Brain microvascular endothelial cell (primary cell): Measurements from ENCODE around the gene DAD1.

ENCODE experiments used
- DNase-seq: peaks from one replicate; pipeline ENCODE4 v3.0.0-alpha.2; 2020
- H3K27ac ChIP-seq: fragments of 250-450 bp; sonication (Bioruptor Pico); 2 replicates; pipeline ENCODE4 v1.5.1; 2020; ENCODE audit warnings: mild to moderate bottlenecking, moderate library complexity
- H3K27me3 ChIP-seq: fragments of 250-450 bp; sonication (Bioruptor Pico); replicated peaks from 2 replicates; pipeline ENCODE4 v1.5.1; 2020; ENCODE audit warnings: mild to moderate bottlenecking
- H3K36me3 ChIP-seq: fragments of 250-450 bp; sonication (Bioruptor Pico); replicated peaks from 2 replicates; pipeline ENCODE4 v1.5.1; 2020; ENCODE audit warnings: mild to moderate bottlenecking
- H3K4me3 ChIP-seq: 2 replicates; pipeline ENCODE4 v1.5.1; 2011; ENCODE audit warnings: low read depth, mild to moderate bottlenecking, control low read depth, low read length, moderate library complexity
- CTCF ChIP-seq: IDR thresholded peaks from 2 replicates; pipeline ENCODE4 v1.5.1; 2011; ENCODE audit warnings: low read depth, mild to moderate bottlenecking, moderate library complexity, low read length, control low read depth, inconsistent platforms; ENCODE audit errors: missing control alignments
- in situ Hi-C: cut with HindIII; loops from 2 replicates; pipeline ENCODE4 v1.10.0; 2017; ENCODE audit warnings: low sequenced_read_pairs, low pct_ligation_motif_present

The DAD1 gene

GRCh38 chr14:22530127-22530526 lies 58.9 kb downstream of the DAD1 start:
- Histone ChIP-seq H3K36me3 (no peaks in the 10 kb centered on the region), H3K27me3 (no peaks in the 10 kb centered on the region), H3K4me3 (no peak overlapping the region), H3K27ac (no peak overlapping the region)
- DNase-seq, result no peak
- in situ Hi-C loops, result no loop called here
- TF ChIP-seq CTCF, result no peak

- TF ChIP-seq CTCF, result no peak
- no peaks in the 10 kb centered on the region for H3K27me3 ChIP-seq
- DNase-seq, result no peak
- no peak overlapping the region for H3K27ac ChIP-seq
- no peak overlapping the region for H3K4me3 ChIP-seq
- in situ Hi-C loops, result no loop called here
- H3K36me3 ChIP-seq, result no peaks in the 10 kb centered on the region
Measured at GRCh38 chr14:22526744-22527143, 62.3 kb downstream of the DAD1 start.

GRCh38 chr14:22526218-22526617 lies 62.8 kb downstream of the DAD1 start:
- Histone ChIP-seq H3K4me3 (no peak overlapping the region), H3K36me3 (no peaks in the 10 kb centered on the region), H3K27me3 (no peaks in the 10 kb centered on the region), H3K27ac (no peak overlapping the region)
- no peak for DNase-seq
- TF ChIP-seq CTCF, result no peak
- in situ Hi-C loops, result no loop called here

- no peak overlapping the region for H3K27ac ChIP-seq
- in situ Hi-C loops, result no loop called here
- no peak for TF ChIP-seq CTCF
Measured at GRCh38 chr14:22524784-22525161, 64.3 kb downstream of the DAD1 start.

GRCh38 chr14:22524115-22524783 lies 64.8 kb downstream of the DAD1 start:
- Histone ChIP-seq H3K4me3 (no peak overlapping the region), H3K27me3 (no peaks in the 10 kb centered on the region), H3K27ac (no peak overlapping the region), H3K36me3 (no peaks in the 10 kb centered on the region)
- in situ Hi-C loops, result no loop called here
- no peak for DNase-seq
- TF ChIP-seq CTCF, result no peak

More at GRCh38 chr14:22524784-22525161, 64.3 kb downstream of the DAD1 start:
- no peak for DNase-seq
- Histone ChIP-seq H3K4me3 (no peak overlapping the region), H3K27me3 (no peaks in the 10 kb centered on the region), H3K36me3 (no peaks in the 10 kb centered on the region)

GRCh38 chr14:22523283-22523682 lies 65.7 kb downstream of the DAD1 start:
- H3K36me3 ChIP-seq, result no peaks in the 10 kb centered on the region
- in situ Hi-C loops, result no loop called here

More at GRCh38 chr14:22523283-22523682, 65.7 kb downstream of the DAD1 start:
- TF ChIP-seq CTCF, result no peak
- H3K27ac ChIP-seq, result no peak overlapping the region
- no peak for DNase-seq
- H3K27me3 ChIP-seq, result no peaks in the 10 kb centered on the region
- H3K4me3 ChIP-seq, result no peak overlapping the region
